ENCODE measurements around the gene DUSP22. TPM values are rescaled to one million over a fixed set of nuclear protein-coding genes. Genes with fewer than 3 reads are reported as not detected.
"Not testable (repeated sequence)": the region's sequence is repeated elsewhere in the genome, so short reads cannot be mapped to it uniquely, and the experiment has no call there.

The DUSP22 gene, protein sequence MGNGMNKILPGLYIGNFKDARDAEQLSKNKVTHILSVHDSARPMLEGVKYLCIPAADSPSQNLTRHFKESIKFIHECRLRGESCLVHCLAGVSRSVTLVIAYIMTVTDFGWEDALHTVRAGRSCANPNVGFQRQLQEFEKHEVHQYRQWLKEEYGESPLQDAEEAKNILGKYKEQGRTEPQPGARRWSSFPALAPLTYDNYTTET
- total RNA-seq (21.9 and 26.3 TPM in 2 replicates), polyA plus RNA-seq (20.7 and 24.2 TPM in 2 replicates)

DNA sequence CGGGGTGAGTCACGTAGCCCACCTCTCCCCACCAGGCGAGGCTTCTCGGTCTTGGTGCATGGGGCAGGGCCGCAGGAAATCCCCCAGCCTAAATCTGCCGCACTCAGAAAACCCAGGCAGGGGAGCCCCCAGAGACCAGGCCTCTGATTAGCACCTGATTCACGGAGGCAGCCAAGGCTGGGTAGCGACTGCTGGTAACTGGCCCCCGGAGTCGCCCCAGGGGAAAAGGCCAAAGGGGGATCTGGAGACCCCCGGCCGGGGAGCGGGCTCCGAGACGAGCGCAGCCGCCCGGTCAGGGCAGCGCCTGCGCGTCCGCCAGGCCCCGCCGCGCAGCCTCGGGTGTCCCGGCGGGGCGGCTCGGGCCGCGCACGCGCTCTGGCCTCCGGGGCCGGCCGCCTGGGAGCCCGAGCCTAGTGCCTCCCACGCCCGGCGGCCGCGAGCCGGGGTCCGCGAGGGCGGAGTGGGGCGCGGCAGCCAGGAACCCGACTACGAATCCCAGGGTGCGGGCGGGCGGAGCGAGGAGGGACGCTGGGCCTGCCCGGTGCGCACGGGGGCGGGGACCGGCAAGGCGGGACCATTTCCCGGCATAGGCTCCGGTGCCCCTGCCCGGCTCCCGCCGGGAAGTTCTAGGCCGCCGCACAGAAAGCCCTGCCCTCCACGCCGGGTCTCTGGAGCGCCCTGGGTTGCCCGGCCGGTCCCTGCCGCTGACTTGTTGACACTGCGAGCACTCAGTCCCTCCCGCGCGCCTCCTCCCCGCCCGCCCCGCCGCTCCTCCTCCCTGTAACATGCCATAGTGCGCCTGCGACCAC lies at the start of gene DUSP22:
Gene DUSP22 (plus strand): TSS at position 791 of the 809 bp plus-strand sequence. CDS start 53 bp downstream, outside the sequence.
- 25% methylated on average over 77 of the region's 85 CpGs for WGBS (ENCODE audit: low lambda C conversion rate, missing lambda C conversion rate)
- no peaks in the 10 kb centered on the region for H3K4me1 ChIP-seq (ENCODE audit: insufficient read depth)
- peak within 1 kb of the TSS; percentile 87 for H2AFZ ChIP-seq
- H4K20me1 ChIP-seq (ENCODE audit: insufficient read depth, poor library complexity, severe bottlenecking) = no peaks in the 10 kb centered on the region
- TF ChIP-seq EZH2phosphoT487 (IDR thresholded peaks at IDR 0.05; ENCODE audit: low read depth, severe bottlenecking, unreplicated experiment) (no peak), EZH2 (IDR thresholded peaks at IDR 0.05; ENCODE audit: borderline replicate concordance) (no peak)
- TF ChIP-seq, protein P1, sequence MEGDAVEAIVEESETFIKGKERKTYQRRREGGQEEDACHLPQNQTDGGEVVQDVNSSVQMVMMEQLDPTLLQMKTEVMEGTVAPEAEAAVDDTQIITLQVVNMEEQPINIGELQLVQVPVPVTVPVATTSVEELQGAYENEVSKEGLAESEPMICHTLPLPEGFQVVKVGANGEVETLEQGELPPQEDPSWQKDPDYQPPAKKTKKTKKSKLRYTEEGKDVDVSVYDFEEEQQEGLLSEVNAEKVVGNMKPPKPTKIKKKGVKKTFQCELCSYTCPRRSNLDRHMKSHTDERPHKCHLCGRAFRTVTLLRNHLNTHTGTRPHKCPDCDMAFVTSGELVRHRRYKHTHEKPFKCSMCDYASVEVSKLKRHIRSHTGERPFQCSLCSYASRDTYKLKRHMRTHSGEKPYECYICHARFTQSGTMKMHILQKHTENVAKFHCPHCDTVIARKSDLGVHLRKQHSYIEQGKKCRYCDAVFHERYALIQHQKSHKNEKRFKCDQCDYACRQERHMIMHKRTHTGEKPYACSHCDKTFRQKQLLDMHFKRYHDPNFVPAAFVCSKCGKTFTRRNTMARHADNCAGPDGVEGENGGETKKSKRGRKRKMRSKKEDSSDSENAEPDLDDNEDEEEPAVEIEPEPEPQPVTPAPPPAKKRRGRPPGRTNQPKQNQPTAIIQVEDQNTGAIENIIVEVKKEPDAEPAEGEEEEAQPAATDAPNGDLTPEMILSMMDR (IDR thresholded peaks at IDR 0.05; ENCODE audit: poor library complexity) = no peak
- H3K4me2 ChIP-seq = peak within 1 kb of the TSS; percentile 85
- H3K36me3 ChIP-seq (replicated peaks; ENCODE audit: insufficient read depth, low read depth) = no peaks in the 10 kb centered on the region
- H3K4me3 ChIP-seq = peak within 1 kb of the TSS; percentile 87
- H3K9me2 ChIP-seq (replicated peaks; ENCODE audit: insufficient read depth) = no peaks in the 10 kb centered on the region
- peak; percentile 96 for DNase-seq (ENCODE audit: low spot score)
- H3K9me3 ChIP-seq (ENCODE audit: low read depth) = no peaks in the 10 kb centered on the region
- H3K27me3 ChIP-seq = no peaks in the 10 kb centered on the region
- H3K27ac ChIP-seq = peak within 1 kb of the TSS; percentile 96
- peaks cover 30% of the 10 kb centered on the region for H3K79me2 ChIP-seq

DNA sequence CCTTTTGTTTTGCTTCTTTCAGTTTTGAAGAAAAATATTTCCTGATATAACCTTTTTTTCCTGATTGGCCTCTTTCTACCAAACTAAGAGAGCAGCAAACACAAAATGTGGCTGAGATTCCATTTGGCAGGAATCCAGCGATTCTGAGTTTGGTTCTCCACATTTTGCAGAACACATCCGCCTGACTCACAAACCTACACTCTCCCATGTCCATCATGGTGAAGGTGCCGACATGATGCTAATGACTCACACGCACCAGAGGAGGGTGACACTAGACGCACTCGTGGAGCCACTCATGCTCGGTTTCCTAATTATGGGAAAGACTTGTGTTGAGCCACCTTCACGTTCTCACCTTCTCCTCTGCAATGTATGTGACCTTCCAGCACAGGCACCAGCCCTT lies 45.9 kb upstream of the DUSP22 start:
- H3K9me3 ChIP-seq (ENCODE audit: low read depth) = no peaks in the 10 kb centered on the region
- WGBS (ENCODE audit: low lambda C conversion rate, missing lambda C conversion rate) = 89% methylated on average over 8 of the region's 8 CpGs
- no peaks in the 10 kb centered on the region for H4K20me1 ChIP-seq (ENCODE audit: insufficient read depth, poor library complexity, severe bottlenecking)
- no peaks in the 10 kb centered on the region for H3K36me3 ChIP-seq (replicated peaks; ENCODE audit: insufficient read depth, low read depth)
- no peak overlapping the region for H3K4me3 ChIP-seq
- no peak overlapping the region for H3K27ac ChIP-seq
- H3K4me1 ChIP-seq (ENCODE audit: insufficient read depth) = no peaks in the 10 kb centered on the region
- TF ChIP-seq EZH2 (IDR thresholded peaks at IDR 0.05; ENCODE audit: borderline replicate concordance) = no peak
- TF ChIP-seq EZH2phosphoT487 (IDR thresholded peaks at IDR 0.05; ENCODE audit: low read depth, severe bottlenecking, unreplicated experiment) = no peak
- TF ChIP-seq, protein P1 (IDR thresholded peaks at IDR 0.05; ENCODE audit: poor library complexity) = no peak
- no peak overlapping the region for H3K4me2 ChIP-seq
- no peaks in the 10 kb centered on the region for H3K27me3 ChIP-seq
- H2AFZ ChIP-seq = no peak overlapping the region
- no peaks in the 10 kb centered on the region for H3K79me2 ChIP-seq
- DNase-seq (ENCODE audit: low spot score) = no peak
- no peaks in the 10 kb centered on the region for H3K9me2 ChIP-seq (replicated peaks; ENCODE audit: insufficient read depth)

DNA sequence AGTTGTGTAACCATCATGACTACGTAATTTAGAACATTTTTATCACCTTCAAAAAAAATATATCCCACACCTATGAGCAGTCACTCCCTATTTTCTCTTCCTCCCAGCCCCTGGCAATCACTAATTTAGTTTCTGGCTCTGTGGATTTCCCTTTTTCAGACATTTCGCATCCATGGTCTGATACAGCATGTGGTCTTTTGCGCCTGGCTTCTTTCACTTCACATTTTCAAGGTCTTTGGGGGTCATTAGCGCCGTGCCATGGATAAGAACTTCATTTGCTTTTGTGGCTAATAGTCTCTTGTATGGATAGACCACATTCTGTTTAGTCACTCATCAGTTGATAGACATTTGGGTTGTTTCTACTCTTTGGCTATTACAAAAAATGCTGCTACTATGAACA lies 44.9 kb upstream of the DUSP22 start:
- Histone ChIP-seq H3K79me2 (no peaks in the 10 kb centered on the region), H3K27ac (no peak overlapping the region), H3K4me2 (no peak overlapping the region), H3K36me3 (replicated peaks; ENCODE audit: insufficient read depth, low read depth) (no peaks in the 10 kb centered on the region), H3K9me3 (ENCODE audit: low read depth) (no peaks in the 10 kb centered on the region), H3K4me1 (ENCODE audit: insufficient read depth) (no peaks in the 10 kb centered on the region), H3K4me3 (no peak overlapping the region), H3K27me3 (no peaks in the 10 kb centered on the region), H2AFZ (no peak overlapping the region), H4K20me1 (ENCODE audit: insufficient read depth, poor library complexity, severe bottlenecking) (no peaks in the 10 kb centered on the region), H3K9me2 (replicated peaks; ENCODE audit: insufficient read depth) (no peaks in the 10 kb centered on the region)
- 90% methylated on average over 5 of the region's 5 CpGs for WGBS (ENCODE audit: low lambda C conversion rate, missing lambda C conversion rate)
- TF ChIP-seq EZH2phosphoT487 (IDR thresholded peaks at IDR 0.05; ENCODE audit: low read depth, severe bottlenecking, unreplicated experiment) (no peak), EZH2 (IDR thresholded peaks at IDR 0.05; ENCODE audit: borderline replicate concordance) (no peak)
- TF ChIP-seq, protein P1 (IDR thresholded peaks at IDR 0.05; ENCODE audit: poor library complexity) = no peak
- no peak for DNase-seq (ENCODE audit: low spot score)

DNA sequence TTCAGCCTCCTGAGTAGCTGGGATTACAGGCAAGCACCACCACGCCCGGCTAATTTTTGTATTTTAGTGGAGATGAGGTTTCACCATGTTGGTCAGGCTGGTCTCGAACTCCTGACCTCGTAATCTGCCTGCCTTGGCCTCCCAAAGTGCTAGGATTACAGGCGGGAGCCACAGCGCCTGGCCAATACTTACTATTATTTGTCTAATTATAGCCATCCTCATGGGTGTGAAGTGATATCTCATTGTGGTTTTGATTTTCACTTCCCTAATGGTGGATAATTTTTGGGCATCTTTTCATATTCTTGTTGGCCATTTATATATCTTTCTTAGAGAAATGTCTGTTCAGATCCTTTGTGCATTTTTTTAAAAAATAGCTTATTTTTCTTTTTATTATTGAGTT lies 44.2 kb upstream of the DUSP22 start:
- WGBS (ENCODE audit: low lambda C conversion rate, missing lambda C conversion rate) = 96% methylated on average over 6 of the region's 6 CpGs
- not testable (repeated sequence) for H3K27me3 ChIP-seq

More for the DNA sequence above, 44.2 kb upstream of the DUSP22 start:
- H3K4me1 ChIP-seq (ENCODE audit: insufficient read depth); H3K79me2 ChIP-seq; H3K9me3 ChIP-seq (ENCODE audit: low read depth); DNase-seq (ENCODE audit: low spot score); H3K27ac ChIP-seq; H3K4me3 ChIP-seq; H3K4me2 ChIP-seq; H3K9me2 ChIP-seq (replicated peaks; ENCODE audit: insufficient read depth); H4K20me1 ChIP-seq (ENCODE audit: insufficient read depth, poor library complexity, severe bottlenecking); H3K36me3 ChIP-seq (replicated peaks; ENCODE audit: insufficient read depth, low read depth); H2AFZ ChIP-seq: not testable (repeated sequence)

All from hepatocyte (in vitro differentiated cells).